Activated gamma-delta T cell (primary cell): ENCODE data around the gene RAB40AL.

Source experiments
- DNase-seq: peaks from one replicate; lab custom pipeline; 2025; lab: John Stamatoyannopoulos, UW

RAB40AL gene

DNA sequence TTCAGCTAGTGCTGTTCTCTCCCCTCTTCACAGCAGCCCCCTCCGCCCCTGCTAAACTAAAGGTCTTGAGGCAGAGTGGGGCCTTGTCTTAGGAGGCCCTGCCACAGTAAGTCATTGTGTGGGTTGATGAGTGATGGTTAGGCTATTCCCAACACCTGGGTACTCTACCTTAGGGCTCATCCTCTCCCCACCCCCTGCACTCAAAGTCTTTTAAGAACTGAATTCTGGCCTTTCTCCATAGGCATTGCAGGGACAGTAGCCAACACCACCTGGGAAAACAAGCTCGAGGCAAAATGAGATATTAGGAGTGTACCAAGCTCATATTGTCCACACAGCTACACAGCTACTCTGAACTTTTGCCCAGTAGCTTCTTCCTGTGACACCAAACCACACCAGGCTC is 42.5 kb downstream of the RAB40AL start:
- no peak for DNase-seq

DNA sequence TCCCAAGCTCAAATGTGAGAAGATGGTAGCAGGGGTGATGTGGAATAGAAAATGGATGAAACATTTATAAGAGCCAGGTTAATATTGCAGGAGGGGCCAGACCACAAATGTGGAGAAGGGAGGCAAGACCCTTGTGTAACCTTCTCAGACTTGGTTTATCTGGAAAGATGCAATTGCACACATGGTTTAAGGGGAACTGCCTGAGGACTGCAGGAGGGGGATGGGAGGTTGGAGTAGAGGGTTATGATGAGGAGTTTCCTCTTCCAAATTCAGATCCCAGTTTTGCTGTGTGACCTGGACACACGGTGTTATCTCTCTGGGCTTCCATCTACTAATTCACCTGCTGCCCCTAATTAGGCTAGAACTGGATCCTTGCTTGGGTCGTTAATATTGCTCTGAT is 46.1 kb downstream of the RAB40AL start:
- DNase-seq = no peak

DNA sequence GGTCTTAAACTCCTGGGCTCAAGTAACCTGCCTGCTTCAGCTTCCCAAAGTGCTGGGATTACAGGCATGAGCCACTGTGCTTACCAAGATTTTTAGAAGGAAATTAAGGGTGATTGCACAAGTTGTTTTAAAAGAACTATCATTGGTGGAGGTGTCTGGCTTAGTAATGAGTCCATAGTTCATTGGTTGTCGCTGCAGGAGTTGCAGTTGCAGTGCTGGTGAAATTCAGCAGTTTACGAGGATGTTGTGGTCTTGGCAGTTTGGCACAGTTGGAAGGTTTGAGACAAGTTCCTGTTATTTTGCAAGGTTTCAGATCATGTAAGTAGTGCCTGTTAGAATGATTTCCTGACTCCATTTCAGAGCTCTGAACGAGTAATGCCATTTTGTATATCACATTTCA is 48.1 kb downstream of the RAB40AL start:
- no peak for DNase-seq
